ENCODE results near the gene CABP1. TPM values are rescaled to one million over a fixed set of nuclear protein-coding genes. Genes with fewer than 3 reads are reported as not detected.
A peak's percentile ranks its signal among the peaks of the same experiment; 100 is the strongest.

The CABP1 gene
- total and polyA plus RNA-seq, 4 donors, result 0.13 to 0.63 (median 0.48) TPM

DNA sequence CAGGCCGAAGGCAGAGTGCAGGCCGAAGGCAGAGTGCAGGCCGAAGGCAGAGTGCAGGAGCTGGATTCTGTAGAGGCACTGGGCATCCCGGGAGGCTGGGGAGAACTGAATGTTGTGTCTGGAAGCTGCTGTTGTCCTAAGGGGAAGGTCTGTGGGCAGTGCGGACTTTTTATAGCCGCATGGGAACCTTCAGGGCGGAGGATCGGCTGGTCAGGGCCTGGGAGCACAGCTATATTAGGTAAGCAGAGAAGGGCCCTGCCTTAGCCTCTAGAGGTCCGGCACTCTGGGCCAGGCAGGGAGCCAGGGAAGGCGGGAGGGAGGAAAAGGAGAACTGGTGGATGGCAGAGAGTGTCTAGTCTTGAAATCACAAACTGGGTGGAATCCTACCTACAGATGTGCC, 14.2 kb downstream of the CABP1 start:
- H3K27me3 ChIP-seq (ENCODE audit: control insufficient read depth in 3 of 3, insufficient read depth in 3 of 3, low read length in 2 of 3), result peaks cover 0 to 26% (median 0%) of the 10 kb centered on the region in 3 donors

DNA sequence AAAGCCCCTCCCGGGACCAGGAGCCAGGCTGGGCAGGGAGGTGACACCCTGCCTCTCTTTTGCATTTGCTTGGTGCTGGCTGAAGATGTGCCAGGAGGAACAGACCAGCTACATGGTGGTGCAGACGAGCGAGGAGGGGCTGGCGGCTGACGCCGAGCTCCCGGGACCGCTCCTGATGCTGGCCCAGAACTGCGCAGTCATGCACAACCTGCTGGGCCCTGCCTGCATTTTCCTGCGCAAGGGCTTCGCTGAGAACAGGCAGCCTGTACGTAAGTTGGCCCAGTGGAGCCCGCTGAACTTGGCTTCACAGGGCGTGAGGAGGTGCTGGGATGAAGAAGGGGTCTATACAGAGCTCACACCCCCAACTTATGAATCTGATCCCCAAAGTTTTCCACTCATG, 15.6 kb downstream of the CABP1 start:
- DNase-seq, result no peak
- TF ChIP-seq, protein P1, sequence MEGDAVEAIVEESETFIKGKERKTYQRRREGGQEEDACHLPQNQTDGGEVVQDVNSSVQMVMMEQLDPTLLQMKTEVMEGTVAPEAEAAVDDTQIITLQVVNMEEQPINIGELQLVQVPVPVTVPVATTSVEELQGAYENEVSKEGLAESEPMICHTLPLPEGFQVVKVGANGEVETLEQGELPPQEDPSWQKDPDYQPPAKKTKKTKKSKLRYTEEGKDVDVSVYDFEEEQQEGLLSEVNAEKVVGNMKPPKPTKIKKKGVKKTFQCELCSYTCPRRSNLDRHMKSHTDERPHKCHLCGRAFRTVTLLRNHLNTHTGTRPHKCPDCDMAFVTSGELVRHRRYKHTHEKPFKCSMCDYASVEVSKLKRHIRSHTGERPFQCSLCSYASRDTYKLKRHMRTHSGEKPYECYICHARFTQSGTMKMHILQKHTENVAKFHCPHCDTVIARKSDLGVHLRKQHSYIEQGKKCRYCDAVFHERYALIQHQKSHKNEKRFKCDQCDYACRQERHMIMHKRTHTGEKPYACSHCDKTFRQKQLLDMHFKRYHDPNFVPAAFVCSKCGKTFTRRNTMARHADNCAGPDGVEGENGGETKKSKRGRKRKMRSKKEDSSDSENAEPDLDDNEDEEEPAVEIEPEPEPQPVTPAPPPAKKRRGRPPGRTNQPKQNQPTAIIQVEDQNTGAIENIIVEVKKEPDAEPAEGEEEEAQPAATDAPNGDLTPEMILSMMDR (IDR thresholded peaks at IDR 0.05; ENCODE audit: control extremely low read depth, extremely low read depth), result no peak
- Histone ChIP-seq H3K36me3 (ENCODE audit: control insufficient read depth in 4 of 4, insufficient read depth in 4 of 4, low read length in 4 of 4) (no peaks in the 10 kb centered on the region), H3K4me3 (no peak overlapping the region), H3K27me3 (ENCODE audit: control insufficient read depth in 3 of 3, insufficient read depth in 3 of 3, low read length in 2 of 3) (peaks cover 0 to 19% (median 0%) of the 10 kb centered on the region in 3 donors), H3K9ac (ENCODE audit: insufficient read depth in 1 of 2, low read length in 2 of 2) (no peak overlapping the region), H3K27ac (ENCODE audit: low read depth in 1 of 2, low read length in 1 of 2) (no peak overlapping the region), H3K4me1 (ENCODE audit: control insufficient read depth in 5 of 5, insufficient read depth in 5 of 5, low read length in 5 of 5) (peaks cover 0 to 3% (median 0%) of the 10 kb centered on the region in 5 donors), H3K9me3 (ENCODE audit: control insufficient read depth in 4 of 4, insufficient read depth in 3 of 4, low read length in 3 of 4) (no peaks in the 10 kb centered on the region)
- WGBS, 2 donors, result 93 to 96% methylated on average over 14 of the region's 14 CpGs
- no peak for ATAC-seq (ENCODE audit: insufficient read depth, low FRiP score)

More for the DNA sequence above, 14.2 kb downstream of the CABP1 start:
- Histone ChIP-seq H3K4me1 (ENCODE audit: control insufficient read depth in 5 of 5, insufficient read depth in 5 of 5, low read length in 5 of 5) (peaks cover 0 to 12% (median 0%) of the 10 kb centered on the region in 5 donors), H3K36me3 (ENCODE audit: control insufficient read depth in 4 of 4, insufficient read depth in 4 of 4, low read length in 4 of 4) (no peaks in the 10 kb centered on the region), H3K9me3 (ENCODE audit: control insufficient read depth in 4 of 4, insufficient read depth in 3 of 4, low read length in 3 of 4) (no peaks in the 10 kb centered on the region), H3K4me3 (no peak overlapping the region), H3K27ac (ENCODE audit: low read depth in 1 of 2, low read length in 1 of 2) (peak overlapping the region in 1 of 2 donors; percentile 61), H3K9ac (ENCODE audit: insufficient read depth in 1 of 2, low read length in 2 of 2) (no peak overlapping the region)
- no peak for DNase-seq
- no peak for ATAC-seq (ENCODE audit: insufficient read depth, low FRiP score)
- TF ChIP-seq, protein P1 (IDR thresholded peaks at IDR 0.05; ENCODE audit: control extremely low read depth, extremely low read depth), result no peak
- 78 to 82% methylated on average over 10 of the region's 10 CpGs for WGBS, 2 donors

- Histone ChIP-seq H3K36me3 (ENCODE audit: control insufficient read depth in 4 of 4, insufficient read depth in 4 of 4, low read length in 4 of 4) (no peaks in the 10 kb centered on the region), H3K4me1 (ENCODE audit: control insufficient read depth in 5 of 5, insufficient read depth in 5 of 5, low read length in 5 of 5) (no peaks in the 10 kb centered on the region), H3K27ac (ENCODE audit: low read depth in 1 of 2, low read length in 1 of 2) (no peak overlapping the region), H3K9ac (ENCODE audit: insufficient read depth in 1 of 2, low read length in 2 of 2) (no peak overlapping the region), H3K27me3 (ENCODE audit: control insufficient read depth in 3 of 3, insufficient read depth in 3 of 3, low read length in 2 of 3) (peaks cover 0 to under 1% (median 0%) of the 10 kb centered on the region in 3 donors), H3K9me3 (ENCODE audit: control insufficient read depth in 4 of 4, insufficient read depth in 3 of 4, low read length in 3 of 4) (no peaks in the 10 kb centered on the region), H3K4me3 (no peak overlapping the region)
- ATAC-seq (ENCODE audit: insufficient read depth, low FRiP score) (no peak), DNase-seq (no peak)
- TF ChIP-seq, protein P1 (IDR thresholded peaks at IDR 0.05; ENCODE audit: control extremely low read depth, extremely low read depth), result no peak
- 91 to 93% methylated on average over 22 of the region's 22 CpGs for WGBS, 2 donors
Measured at GRCh38 chr12:120658286-120659150, 18.1 kb downstream of the CABP1 start.

Measured in lung (tissue), 12 donors.